GM21515 (cell line): ENCODE results near the gene PRPF31.
"Not testable (repeated sequence)": the region's sequence is repeated elsewhere in the genome, so short reads cannot be mapped to it uniquely, and the experiment has no call there.

Source experiments
- ATAC-seq: cut with Tn5 transposase; IDR thresholded peaks from one replicate; pipeline ENCODE4 v1.9.1; 2021; ENCODE audit not compliant: unreplicated experiment

PRPF31 gene

DNA sequence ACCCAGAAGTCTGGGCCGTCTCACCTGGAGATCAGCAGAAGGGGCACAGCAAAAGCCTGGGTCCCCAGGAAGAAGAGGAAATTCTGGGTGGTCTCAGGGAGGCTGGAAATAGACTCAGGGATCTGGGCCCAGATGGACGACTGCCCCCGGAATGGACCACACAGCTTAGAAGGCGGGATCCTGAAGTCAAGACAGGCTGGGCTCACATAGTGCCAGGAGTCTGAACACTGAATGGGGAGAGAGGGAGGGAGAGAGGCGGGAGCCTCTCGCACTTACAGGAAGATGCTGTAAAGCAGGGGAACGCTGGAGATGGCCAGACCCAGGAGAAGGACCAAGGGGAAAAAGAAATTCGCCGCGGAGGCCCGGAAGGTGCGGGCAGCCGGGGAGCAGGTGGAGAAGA is 45.3 kb downstream of the PRPF31 start:
- no peak for ATAC-seq

DNA sequence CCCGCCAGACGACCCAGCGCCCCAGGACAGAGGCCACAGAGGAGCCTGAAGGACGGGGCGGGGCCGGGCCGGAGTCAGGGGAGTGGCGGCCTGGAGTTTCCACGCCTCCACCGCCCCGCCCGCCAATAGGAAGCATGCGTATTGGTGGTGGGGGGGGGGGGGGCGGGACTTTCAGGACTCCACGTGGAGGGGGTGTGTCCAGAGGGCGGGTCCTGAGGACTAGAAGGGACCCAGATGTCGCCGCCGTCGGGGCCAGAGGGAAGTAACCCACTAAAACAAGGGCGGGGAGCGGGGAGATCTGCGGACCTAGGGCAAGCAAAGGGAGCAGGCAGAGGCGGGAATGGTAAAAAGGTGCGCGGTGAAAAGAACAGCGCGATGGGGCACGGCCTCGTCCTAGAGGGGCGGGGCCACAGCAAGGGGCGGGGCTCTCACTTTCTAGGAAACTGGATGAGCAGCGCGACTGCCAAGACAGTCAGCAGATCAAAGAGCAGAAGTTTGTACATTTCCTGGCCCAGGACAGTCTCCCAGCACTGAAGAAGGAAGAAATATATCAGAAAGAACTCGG is 46.8 kb downstream of the PRPF31 start:
- no peak for ATAC-seq

DNA sequence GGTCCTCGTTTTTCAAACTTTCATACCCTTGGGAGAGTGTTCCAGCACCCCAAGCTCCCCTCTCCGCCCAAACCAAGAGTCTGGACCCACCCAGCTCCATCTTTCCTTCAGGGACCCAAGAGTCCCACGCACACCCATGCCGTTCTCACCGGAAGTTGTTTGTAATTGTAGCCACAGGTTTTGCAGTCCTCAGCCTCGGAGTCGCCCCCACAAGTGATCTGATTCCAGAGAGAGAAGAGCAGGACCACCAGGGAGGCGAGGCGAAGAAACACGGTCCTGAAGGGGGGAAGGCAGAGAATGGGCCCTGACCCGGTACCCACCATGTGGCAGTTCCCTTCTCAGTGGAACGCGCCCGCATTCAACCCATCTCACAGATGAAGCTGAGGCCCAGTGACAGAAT is 47.3 kb downstream of the PRPF31 start:
- no peak for ATAC-seq

DNA sequence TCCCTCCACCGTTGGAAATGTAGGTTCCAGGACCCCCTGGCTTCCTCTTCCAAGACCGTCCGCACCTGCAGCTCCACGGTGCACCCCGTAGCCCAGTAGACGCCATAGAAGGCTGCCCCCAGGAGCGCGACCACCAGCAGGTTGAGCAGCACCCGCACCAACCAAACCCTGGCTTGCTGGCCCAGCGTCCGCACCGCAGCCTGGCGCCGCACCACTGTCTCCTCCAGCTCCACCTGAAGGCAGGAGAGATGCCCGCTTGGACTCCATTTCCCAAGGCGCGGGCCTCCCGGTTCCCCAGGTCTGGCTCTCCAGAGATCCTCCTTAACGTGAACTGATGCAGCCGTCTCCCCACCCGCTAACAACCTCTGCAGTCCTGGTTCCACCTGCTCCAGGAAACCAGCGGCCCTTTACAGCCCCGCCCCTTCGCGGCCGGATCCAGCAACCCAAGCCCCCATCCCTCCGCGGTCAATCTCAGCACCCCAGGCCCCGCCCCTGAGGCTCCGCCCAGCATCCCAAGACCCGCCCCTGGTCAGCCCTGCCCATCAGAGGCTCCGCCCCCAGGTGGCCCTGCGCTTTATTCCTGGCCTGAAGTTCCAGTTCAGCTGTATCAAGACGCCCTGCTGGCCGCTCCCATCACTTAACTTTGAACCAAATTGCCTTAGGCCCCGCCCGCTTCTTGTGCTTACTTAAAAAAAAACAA is 49.0 kb downstream of the PRPF31 start:
- no peak for ATAC-seq

DNA sequence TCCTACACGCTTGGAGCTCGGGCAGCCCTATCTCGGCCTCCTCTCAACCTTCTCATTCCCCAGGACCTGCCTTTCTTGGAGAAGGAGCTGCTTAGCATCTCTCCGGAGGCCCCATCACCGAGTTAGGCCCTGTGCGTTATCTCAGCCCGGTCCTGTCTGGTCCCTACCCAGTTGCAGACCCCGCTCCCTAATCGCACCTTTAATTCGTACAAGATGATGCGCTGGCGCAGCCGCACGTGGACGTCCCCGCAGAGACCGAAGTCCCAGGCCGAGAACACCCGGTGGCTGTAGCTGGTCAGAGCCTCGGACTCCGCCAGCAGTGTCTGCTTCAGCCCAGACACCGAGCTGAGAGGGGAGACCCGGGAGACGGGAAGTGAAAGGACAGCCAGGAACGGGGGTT is 49.7 kb downstream of the PRPF31 start:
- ATAC-seq: no peak

DNA sequence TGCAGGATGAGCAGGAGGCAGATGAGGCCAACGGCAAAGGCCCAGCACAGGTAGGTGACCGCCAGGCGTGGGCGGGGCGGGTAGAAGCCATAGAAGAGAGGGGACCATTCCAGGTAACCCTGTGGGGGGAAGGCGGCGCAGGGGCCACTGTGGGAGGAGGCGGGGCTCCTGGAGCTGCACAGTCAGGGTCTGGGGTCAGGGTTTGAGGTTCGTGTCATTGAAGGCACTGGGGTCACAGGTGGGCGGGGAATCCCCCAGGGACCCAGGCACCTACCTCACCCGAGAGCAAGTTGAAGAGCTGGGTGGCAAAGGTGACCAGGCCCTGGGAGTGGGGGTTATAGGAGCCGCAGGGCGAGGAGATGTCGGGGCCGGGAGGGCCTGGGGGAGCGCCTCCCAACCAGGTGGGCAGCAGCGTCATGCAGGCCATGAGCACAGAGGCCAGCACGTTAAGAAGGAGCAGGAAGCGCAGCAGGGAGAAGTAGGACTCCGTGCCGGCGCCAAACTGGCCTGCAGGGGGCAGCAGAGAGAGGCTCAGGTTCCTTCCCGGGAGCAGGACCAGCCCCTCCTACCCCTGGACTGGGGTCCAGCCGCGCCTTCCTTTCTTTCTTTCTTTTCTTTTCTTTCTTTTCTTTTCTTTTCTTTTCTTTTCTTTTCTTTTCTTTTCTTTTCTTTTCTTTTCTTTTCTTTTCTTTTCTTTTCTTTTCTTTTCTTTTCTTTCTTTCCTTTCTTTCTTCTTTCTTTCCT is 52.8 kb downstream of the PRPF31 start:
- ATAC-seq: no peak

DNA sequence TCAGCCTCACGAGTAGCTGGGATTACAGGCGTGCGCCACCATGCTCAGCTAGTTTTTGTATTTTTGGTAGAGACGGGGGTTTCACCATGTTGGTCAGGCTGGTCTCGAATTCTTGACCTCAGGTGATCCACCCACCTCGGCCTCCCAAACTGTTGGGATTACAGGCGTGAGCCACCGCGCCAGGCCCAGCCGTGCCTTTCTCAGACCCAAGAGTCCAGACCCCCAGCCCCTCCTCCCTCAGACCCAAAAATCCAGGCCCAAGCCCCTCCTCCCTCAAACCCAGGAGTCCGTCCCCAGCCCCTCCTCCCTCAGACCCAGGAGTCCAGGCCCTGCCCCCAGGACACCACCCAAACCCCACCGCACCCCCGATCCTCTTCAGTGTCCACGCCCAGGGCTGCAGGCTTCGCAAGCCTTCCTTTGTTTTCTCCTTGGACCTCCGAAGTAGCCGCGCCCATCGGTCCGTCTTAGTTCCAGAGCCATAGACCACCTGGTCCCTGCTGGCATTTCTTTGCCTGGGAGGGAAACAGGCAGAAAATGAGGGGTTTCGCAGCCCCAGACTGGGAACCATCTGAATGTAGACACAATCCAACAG is 53.7 kb downstream of the PRPF31 start:
- ATAC-seq: no peak

DNA sequence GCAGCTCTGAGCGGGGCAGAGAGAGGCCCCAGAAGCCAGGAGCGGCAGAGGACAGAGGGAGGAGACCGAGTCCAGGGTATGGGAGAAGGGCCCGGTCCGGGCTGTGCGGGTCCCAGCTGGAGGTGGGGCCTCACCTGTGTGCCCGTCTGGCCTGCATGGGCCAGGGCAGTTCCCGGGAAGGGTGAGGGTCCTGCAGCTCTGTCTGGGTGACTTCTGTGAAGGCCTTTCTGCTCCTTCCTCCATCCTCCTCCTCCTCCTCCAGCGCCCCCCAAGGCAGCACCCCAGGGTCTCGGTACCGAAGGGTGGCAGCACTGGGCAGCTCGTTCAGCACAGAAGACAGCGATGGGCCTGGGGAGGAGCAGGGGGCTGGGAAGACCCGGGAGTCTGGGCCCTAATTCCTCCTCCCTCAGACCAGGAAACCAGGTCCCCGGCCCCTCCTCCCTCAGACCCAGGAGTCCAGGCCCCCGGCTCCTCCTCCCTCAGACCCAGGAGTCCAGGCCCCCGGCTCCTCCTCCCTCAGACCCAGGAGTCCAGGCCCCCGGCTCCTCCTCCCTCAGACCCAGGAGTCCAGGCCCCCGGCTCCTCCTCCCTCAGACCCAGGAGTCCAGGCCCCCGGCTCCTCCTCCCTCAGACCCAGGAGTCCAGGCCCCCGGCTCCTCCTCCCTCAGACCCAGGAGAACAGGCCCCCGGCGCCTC is 56.3 kb downstream of the PRPF31 start:
- ATAC-seq: not testable (repeated sequence)

DNA sequence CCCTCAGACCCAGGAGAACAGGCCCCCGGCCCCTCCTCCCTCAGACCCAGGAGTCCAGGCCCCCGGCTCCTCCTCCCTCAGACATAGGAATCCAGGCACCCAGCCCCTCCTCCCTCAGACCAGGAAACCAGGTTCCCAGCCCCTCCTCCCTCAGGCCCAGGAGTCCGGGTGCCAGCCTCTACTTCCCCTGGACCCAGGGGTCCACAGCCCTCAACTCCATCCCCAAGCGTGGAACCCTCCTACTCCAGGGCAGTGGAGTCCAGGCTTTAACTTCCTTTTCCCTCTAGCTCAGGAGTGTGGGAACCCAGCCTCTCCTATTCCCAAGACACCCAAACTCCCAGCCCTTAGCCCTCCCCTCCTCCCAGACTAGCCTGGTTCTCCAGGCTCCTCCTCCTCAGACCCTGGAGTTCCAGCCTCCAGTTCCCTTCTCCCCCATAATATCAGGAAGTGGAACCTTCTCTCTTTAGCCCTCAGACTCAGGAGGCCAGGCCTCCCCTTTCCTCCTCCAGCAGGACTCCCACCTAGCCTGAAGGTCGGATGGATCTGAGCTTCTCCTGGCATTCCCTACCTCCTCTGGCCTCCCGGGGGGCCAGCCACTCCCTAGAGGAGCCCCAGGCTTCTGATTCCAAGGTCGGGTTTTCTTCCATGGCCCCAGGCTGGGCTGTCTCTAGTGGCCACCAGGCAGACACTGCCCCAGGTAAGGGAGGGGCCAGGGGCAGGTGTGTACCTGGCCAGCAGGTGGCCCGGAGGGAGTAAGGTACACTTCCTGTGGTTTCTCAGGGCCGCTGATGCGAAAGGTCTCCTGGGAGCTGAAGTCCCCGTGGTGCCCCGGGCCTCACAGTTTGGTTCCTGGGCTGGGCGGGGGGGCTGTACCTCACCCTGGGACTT is 57.2 kb downstream of the PRPF31 start, which contains the start of gene TMC4:
TMC4 (minus strand) TSS at position 690 of the 888 bp plus-strand sequence; CDS start at position 647, 43 bp downstream.
- ATAC-seq: no peak

DNA sequence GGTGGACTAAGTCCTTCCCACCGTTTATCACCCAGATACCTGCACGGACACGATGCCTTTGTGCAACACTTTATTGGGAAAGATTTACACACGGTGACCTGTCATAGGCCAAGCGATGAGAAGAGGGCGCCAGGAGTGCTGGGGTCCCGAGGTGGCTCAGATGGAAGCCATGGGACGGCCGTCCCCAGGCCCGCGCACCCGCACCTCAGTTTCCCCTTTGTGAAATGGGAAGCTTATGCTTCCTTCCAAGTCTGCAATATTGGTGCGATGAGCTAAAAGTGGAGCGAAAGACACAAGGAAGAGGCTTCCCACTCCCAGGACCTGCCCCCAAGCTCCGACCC is 57.8 kb downstream of the PRPF31 start:
- ATAC-seq: no peak

DNA sequence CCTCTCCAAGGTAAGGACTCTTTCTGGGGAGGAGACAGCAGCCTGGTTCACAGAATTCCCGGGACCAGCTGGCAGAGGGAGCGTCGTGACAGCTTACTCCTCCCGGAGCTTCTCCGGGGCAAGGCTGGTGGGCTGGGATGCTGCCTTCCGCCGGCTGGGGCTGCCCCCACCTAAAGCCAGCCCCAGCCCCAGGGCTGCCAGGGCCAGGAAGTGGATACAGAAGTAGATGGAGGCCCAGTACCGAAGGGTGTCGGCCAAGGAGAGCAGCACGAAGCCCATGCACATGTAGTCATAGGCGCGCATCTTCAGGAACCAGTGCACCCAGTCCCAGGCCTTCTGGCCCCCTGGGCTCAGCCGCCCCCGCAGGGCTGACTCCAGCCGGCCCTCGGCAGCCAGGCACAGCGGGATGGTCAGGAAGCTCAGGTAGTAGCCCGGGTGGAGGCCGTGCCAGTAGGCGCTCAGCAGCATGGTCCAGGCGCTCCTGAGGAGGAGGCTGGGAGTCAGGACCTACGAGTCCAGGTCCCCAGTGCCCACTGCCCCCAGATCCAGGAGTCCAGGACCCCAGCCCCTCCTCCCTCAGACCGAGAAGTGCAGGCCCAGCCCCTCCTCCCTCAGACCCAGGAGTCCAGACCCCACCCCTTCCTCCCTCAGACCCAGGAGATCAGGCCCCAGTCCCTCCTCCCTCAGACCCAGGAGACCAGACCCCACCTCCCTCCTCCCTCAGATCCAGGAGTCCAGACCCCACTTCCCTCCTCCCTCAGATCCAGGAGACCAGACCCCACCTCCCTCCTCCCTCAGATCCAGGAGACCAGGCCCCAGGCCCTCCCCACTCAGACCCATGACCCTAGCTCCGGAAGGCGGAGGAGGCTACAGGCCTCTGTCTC is 58.6 kb downstream of the PRPF31 start:
- no peak for ATAC-seq

DNA sequence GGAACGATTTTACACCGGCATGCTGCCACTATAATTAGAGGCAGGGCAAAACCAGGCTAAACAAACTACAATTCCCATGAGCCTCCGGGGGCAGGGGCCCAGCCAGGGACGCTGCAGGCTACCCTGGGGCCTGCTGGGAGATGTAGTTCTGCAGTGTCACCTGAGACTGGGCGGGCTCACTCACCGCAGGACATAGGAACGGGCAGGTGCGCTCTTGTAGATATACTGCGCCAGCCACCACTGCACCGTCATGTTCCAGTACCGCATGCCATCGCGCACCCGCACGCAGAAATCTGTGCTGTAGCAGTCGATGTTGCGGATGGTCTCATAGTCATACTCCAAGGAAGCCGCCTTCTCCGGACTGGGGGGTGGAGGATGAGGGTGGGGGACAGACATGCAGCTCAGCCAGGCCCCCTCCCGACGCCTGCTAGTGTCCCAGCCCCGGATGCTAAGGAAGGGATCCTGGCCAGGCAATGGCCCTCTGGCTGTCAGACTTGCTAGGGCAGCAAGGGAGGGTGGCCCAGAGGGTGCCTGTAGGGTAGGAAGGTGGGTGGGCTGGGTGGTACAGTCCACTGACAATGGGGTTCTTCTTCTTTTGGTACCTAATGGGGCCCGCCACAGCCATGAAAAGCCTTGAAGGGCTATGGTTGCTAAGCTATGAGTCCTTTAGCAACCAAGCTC is 63.2 kb downstream of the PRPF31 start:
- no peak for ATAC-seq

DNA sequence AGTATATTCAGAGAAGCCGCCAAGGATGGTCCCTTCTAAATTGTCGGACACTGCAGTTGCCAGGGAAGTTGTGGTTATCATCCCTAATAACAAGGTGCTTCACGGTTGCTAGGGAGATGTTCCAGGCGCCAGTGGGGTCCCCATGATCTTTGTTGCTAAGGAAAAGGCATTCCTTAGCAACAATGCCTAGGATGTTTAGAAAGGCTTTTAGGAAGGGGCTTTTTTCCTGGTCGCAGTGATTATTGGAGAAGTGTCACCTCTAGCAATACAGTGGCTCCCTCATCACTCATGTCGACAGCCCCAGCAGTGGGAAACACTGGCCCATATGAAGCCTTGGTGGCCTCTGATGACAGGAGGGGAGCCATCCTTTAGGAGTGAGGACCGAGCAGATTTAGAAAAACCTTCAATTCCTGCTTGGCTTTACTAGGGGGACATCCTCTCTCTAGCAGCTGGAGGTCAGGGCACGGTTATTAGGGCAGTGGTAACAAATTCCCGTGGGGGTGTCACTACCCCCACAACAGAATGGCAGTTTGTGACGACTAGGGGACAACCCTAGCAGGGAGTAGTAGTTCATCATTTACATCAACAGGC is 63.8 kb downstream of the PRPF31 start:
- no peak for ATAC-seq

DNA sequence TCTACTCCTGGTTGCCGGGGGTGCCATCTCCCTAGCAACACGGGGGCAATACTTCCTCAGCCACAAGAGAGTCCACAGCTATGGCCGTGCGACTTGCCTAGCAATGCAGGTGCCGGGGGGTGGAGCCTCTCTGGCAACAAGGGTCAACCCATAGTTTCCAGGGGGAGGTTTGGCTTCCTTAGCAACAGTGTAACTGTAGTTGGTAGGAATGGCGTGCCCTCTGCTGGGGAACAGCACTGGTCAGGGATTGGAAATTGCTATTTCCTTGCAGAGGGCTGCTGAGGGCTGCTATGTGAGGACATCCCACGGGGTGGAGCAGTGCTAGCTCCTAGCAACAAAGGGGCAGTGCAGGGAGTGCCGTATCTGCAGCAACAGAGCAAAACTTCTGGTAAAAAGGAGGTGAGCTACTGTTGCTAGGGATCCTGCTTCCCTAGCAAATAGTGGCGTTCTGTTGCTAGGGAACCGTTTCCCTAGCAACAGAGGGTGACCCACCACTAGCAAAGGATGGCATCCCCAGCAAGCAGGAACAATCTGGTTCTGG is 64.4 kb downstream of the PRPF31 start:
- ATAC-seq: no peak

DNA sequence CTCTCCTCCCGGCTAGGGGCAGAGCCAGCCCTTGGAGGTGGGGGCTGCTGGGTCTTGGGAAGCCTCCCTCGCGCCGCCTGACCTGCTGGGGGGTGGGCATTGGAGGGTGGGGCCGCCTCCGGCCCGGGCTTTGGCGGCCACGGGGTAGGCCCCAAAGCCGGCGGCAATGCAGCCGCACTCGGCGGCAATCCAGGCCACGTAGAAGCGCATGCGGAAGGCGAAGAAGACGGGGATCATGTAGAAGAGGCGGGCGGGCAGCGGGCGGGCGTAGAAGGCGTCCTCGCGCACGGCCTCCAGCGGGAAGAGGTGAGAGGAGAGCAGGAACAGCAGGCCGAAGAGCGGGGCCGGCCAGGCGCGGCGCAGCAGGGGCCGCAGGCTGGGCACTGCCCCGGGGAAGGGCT is 65.1 kb downstream of the PRPF31 start:
- no peak for ATAC-seq
